HG02588 (cell line): ENCODE measurements around the gene ASPHD1.
"Not testable (repeated sequence)": the region's sequence is repeated elsewhere in the genome, so short reads cannot be mapped to it uniquely, and the experiment has no call there.

Experiments used
- ATAC-seq: cut with Tn5 transposase; IDR thresholded peaks from one replicate; pipeline ENCODE4 v1.9.1; 2021; ENCODE audit warnings: mild to moderate bottlenecking, moderate library complexity; ENCODE audit not compliant: unreplicated experiment

The ASPHD1 gene

GRCh38 chr16:29905668-29906067 lies 5.4 kb downstream of the ASPHD1 start:
- no peak for ATAC-seq

- no peak for ATAC-seq
Observed at GRCh38 chr16:29906520-29907244, 6.4 kb downstream of the ASPHD1 start.

- no peak for ATAC-seq
Observed at GRCh38 chr16:29907973-29908372, 7.7 kb downstream of the ASPHD1 start.

- ATAC-seq = no peak
Observed at GRCh38 chr16:29908719-29909220, 8.5 kb downstream of the ASPHD1 start.

- no peak for ATAC-seq
Observed at GRCh38 chr16:29909391-29909790, 9.1 kb downstream of the ASPHD1 start.

- ATAC-seq = not testable (repeated sequence)
Observed at GRCh38 chr16:29909851-29910250, 9.6 kb downstream of the ASPHD1 start.

- no peak for ATAC-seq
Observed at GRCh38 chr16:29910819-29911675, 10.8 kb downstream of the ASPHD1 start.

GRCh38 chr16:29911676-29912010 lies 11.4 kb downstream of the ASPHD1 start:
- ATAC-seq = no peak

GRCh38 chr16:29912087-29912486 lies 11.8 kb downstream of the ASPHD1 start:
- ATAC-seq = no peak

GRCh38 chr16:29913514-29913913 lies 13.2 kb downstream of the ASPHD1 start:
- ATAC-seq = no peak

- no peak for ATAC-seq
Observed at GRCh38 chr16:29915590-29916247, 15.4 kb downstream of the ASPHD1 start.

- no peak for ATAC-seq
Observed at GRCh38 chr16:29916979-29917378, 16.7 kb downstream of the ASPHD1 start.

- no peak for ATAC-seq
Observed at GRCh38 chr16:29920288-29921033, 20.2 kb downstream of the ASPHD1 start.

- ATAC-seq = no peak
Observed at GRCh38 chr16:29921034-29921385, 20.7 kb downstream of the ASPHD1 start.

- no peak for ATAC-seq
Observed at GRCh38 chr16:29922326-29922725, 22.0 kb downstream of the ASPHD1 start.

- no peak for ATAC-seq
Observed at GRCh38 chr16:29922986-29923501, 22.8 kb downstream of the ASPHD1 start.

GRCh38 chr16:29925105-29925756 lies 24.9 kb downstream of the ASPHD1 start:
- no peak for ATAC-seq

- peak; percentile 85 for ATAC-seq
Observed at GRCh38 chr16:29925781-29926710, 25.8 kb downstream of the ASPHD1 start, which contains the start of gene KCTD13. Gene KCTD13 (minus strand): TSS chr16:29926226. CDS start chr16:29926033, 193 bp downstream.

GRCh38 chr16:29926711-29927052 lies 26.4 kb downstream of the ASPHD1 start:
- ATAC-seq = no peak
